Osteocyte (in vitro differentiated cells): Measurements from ENCODE around the gene PLEKHG2. TPM values are rescaled to one million over a fixed set of nuclear protein-coding genes. Genes with fewer than 3 reads are reported as not detected.

ENCODE experiments used
- DNase-seq: peaks from one replicate; pipeline ENCODE4 v3.0.0; 2021; ENCODE audit warnings: mixed read lengths; ENCODE audit not compliant: unreplicated experiment; ENCODE audit errors: extremely low spot score
- H3K27ac Mint-ChIP-seq: one replicate; pipeline ENCODE4 v1.8.0; 2021; ENCODE audit warnings: mild to moderate bottlenecking, mixed read lengths; ENCODE audit not compliant: unreplicated experiment
- H3K27me3 Mint-ChIP-seq: one replicate; pipeline ENCODE4 v1.8.0; 2021; ENCODE audit warnings: mixed read lengths; ENCODE audit not compliant: unreplicated experiment
- H3K36me3 Mint-ChIP-seq: one replicate; pipeline ENCODE4 v1.8.0; 2021; ENCODE audit warnings: mixed read lengths; ENCODE audit not compliant: unreplicated experiment
- H3K4me1 Mint-ChIP-seq: one replicate; pipeline ENCODE4 v1.8.0; 2021; ENCODE audit warnings: mixed read lengths; ENCODE audit not compliant: unreplicated experiment
- H3K4me3 Mint-ChIP-seq: one replicate; pipeline ENCODE4 v1.8.0; 2021; ENCODE audit warnings: mild to moderate bottlenecking, moderate library complexity, mixed read lengths; ENCODE audit not compliant: unreplicated experiment
- H3K9me3 Mint-ChIP-seq: one replicate; pipeline ENCODE4 v1.8.0; 2021; ENCODE audit warnings: mixed read lengths; ENCODE audit not compliant: unreplicated experiment
- CTCF ChIP-seq: fragments of 200-600 bp; sonication (generic); IDR thresholded peaks from 2 replicates; pipeline ENCODE4 v1.5.0; 2021; ENCODE audit warnings: antibody characterized with exemption, mild to moderate bottlenecking, moderate library complexity
- total RNA-seq: library from RNA; stranded (reverse); gene quantifications from 2 replicates; pipeline ENCODE4 v1.2.1, GENCODE V29; 2021

PLEKHG2 gene
- total RNA-seq, 1 donor from 2014 or later, result 150 TPM

DNA sequence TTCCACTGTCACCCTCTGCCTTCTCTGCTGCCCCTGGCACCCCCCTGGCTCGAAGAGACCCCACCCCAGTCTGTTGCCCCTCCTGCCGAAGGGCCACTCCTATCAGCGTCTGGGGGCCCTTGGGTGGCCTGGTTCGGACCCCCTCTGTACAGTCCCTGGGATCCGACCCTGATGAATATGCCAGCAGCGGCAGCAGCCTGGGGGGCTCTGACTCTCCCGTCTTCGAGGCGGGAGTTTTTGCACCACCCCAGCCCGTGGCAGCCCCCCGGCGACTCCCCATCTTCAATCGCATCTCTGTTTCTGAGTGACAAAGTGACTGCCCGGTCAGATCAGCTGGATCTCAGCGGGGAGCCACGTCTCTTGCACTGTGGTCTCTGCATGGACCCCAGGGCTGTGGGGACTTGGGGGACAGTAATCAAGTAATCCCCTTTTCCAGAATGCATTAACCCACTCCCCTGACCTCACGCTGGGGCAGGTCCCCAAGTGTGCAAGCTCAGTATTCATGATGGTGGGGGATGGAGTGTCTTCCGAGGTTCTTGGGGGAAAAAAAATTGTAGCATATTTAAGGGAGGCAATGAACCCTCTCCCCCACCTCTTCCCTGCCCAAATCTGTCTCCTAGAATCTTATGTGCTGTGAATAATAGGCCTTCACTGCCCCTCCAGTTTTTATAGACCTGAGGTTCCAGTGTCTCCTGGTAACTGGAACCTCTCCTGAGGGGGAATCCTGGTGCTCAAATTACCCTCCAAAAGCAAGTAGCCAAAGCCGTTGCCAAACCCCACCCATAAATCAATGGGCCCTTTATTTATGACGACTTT, 3.9 kb upstream of the PLEKHG2 start:
- no peaks in the 10 kb centered on the region for H3K27me3 Mint-ChIP-seq
- H3K4me3 Mint-ChIP-seq, result peak overlapping the region; percentile 92
- peaks cover 13% of the 10 kb centered on the region for H3K36me3 Mint-ChIP-seq
- peak overlapping the region; percentile 95 for H3K27ac Mint-ChIP-seq
- TF ChIP-seq CTCF, result no peak
- H3K4me1 Mint-ChIP-seq, result peaks cover 52% of the 10 kb centered on the region
- no peaks in the 10 kb centered on the region for H3K9me3 Mint-ChIP-seq
- DNase-seq, result no peak

DNA sequence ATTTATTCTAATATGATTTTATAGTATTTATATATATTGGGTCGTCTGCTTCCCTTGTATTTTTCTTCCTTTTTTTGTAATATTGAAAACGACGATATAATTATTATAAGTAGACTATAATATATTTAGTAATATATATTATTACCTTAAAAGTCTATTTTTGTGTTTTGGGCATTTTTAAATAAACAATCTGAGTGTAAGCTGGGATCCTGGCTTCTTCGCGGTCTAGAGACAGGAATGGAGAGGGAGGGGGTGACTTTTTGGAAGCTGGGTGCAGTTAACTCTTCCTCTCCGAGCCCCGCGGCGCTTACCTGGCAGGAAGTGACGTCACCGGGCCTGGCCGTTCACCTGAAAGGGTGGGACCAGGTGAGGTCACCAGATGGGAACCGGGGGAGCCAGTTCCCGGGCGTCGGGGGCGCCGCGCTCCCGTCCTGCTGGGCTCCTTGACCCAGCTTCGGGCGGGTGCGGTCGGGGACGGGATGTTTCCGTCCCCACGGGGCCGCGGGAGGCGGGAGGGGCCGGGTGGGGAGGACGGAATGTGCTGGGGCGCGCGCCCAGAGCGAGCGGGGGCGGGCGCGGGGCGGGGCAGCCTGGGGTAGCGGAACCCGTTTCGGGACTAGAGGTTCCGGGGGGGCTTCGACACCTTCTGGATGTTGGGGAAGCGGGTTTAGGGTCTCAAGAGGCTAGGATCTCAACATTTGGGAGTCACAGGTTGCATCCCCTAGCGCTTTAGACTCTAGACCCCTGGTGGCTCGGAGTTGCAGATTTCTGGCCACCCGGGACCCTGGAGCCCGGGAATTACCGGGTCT, 3.1 kb upstream of the PLEKHG2 start:
- TF ChIP-seq CTCF, result no peak
- peak overlapping the region; percentile 96 for H3K27ac Mint-ChIP-seq
- peak overlapping the region; percentile 99 for H3K4me3 Mint-ChIP-seq
- no peaks in the 10 kb centered on the region for H3K9me3 Mint-ChIP-seq
- peaks cover 13% of the 10 kb centered on the region for H3K36me3 Mint-ChIP-seq
- no peaks in the 10 kb centered on the region for H3K27me3 Mint-ChIP-seq
- peaks cover 52% of the 10 kb centered on the region for H3K4me1 Mint-ChIP-seq
- peak; percentile 92 for DNase-seq

- DNase-seq, result peak; percentile 91
- H3K9me3 Mint-ChIP-seq, result no peaks in the 10 kb centered on the region
- no peaks in the 10 kb centered on the region for H3K27me3 Mint-ChIP-seq
- no peak for TF ChIP-seq CTCF
- peaks cover 55% of the 10 kb centered on the region for H3K4me1 Mint-ChIP-seq
- H3K27ac Mint-ChIP-seq, result peak overlapping the region; percentile 96
- H3K36me3 Mint-ChIP-seq, result peaks cover 13% of the 10 kb centered on the region
- H3K4me3 Mint-ChIP-seq, result peak overlapping the region; percentile 99
These were observed 2.2 kb upstream of the PLEKHG2 start for GRCh38 chr19:39410017-39410830.

DNA sequence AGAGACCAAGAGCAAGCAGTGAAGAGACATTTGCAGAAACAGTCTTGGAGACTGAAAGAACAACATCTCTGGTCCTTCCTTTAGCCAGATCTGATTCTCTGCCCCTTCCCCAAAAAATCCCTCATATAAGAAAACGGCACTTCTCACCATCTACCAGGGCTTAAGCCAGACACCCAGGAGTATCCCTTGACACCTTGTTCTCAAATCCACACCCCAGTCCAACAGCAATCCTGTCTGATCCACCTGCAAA, 1.7 kb upstream of the PLEKHG2 start:
- no peaks in the 10 kb centered on the region for H3K9me3 Mint-ChIP-seq
- TF ChIP-seq CTCF, result no peak
- DNase-seq, result no peak
- no peaks in the 10 kb centered on the region for H3K27me3 Mint-ChIP-seq
- peak overlapping the region; percentile 99 for H3K4me3 Mint-ChIP-seq
- H3K4me1 Mint-ChIP-seq, result peaks cover 56% of the 10 kb centered on the region
- peaks cover 13% of the 10 kb centered on the region for H3K36me3 Mint-ChIP-seq
- peak overlapping the region; percentile 96 for H3K27ac Mint-ChIP-seq
